ENCODE data around the gene NDUFS7. TPM values are rescaled to one million over a fixed set of nuclear protein-coding genes. Genes with fewer than 3 reads are reported as not detected.

NDUFS7 gene
- total RNA-seq, 1 donor from 2014 or later: 105 TPM

DNA sequence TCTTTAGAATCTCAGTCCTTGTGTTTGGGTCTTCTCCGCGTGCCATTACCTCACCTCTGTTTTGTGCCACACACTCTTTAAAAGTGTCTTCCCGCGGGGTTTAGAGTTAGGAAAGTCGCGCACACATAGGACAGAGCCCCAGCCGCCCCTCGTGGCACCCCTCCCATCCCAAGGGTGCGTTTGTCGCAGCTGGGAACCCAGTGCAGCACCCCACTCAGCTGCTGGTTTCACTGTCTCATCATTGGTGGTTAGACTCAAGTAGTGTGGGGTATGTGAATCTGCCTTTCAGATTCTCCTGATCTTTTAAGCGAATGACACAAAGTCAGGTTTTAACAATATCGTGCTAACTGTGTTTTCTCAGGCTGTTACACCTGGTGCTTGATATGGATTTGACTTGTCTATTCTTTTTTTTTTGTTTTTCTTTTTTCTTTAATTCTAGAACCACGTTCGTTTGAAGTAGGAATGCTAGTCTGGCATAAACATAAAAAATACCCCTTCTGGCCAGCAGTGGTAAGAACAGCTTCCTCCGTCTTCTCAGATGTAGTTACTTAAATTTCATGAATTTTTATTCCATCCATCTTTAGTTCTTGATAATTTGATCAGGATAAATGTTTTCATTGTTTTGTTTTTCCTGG, 19.5 kb upstream of the NDUFS7 start:
- no peak for DNase-seq (ENCODE audit: low spot score)
- ATAC-seq: no peak

DNA sequence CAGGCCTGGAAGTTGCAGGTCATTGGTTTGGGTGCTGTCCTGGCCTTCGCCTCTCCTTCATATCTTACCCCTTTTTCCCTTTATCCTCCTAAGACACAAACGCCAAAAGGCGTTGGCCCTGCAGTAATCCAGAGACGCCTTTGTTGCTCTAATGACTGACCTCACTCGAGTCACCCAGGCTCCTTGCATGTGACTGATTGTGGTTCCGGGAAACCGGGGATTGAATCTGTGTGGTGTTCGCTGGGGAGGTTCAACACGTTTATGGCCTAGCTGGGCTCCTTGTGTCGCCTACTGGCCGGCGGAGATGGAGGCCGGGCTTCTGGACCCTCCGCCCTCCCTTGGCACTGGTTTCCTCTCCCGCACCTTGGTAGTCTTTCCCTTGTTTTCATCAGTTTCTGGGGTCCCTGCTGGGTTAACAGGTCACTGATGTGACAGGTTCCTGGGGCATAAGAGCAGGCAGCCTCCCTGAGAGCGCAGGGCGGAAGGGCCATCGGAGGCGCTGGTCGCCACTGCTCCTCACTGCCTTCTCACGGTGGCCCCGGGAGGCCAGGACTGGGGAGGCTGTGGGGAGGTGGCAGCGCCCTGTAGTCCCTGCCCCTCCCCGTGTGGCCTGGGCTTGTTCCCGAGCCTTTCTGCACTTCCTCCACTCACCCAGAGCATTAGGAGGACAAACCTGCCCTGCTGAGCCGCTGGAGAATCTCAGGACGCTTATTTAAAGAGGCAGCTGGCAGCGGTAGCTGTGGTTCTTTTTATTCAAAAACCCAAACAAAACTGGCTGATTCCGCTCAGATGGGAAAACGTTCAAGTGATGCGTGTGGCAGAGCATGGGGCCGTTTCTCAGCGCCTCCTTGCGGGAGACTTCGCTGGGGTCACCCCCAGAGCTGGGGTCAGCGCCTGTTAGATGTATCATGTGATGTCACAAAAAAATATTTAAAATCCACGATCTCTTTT, 18.1 kb upstream of the NDUFS7 start:
- no peak for DNase-seq (ENCODE audit: low spot score)
- ATAC-seq: no peak

DNA sequence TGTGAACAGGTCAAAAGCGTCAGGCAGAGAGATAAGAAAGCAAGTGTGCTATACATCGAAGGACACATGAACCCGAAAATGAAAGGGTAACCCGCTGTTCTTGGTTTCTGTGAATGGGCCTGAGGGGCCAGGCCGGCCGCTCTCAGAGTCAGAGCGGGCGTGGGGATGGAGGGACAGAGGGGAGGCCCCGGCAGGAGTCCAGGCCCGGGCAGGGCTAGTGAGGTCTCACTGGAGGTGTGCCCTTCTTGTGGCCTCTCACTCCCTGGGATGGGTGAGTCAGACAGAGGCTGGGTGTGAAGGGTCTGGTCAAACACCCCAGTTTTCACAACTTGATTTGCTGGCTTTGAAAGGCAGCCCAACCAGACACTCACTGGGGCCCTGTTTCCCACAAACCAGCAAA, 17.4 kb upstream of the NDUFS7 start:
- DNase-seq (ENCODE audit: low spot score) (no peak), ATAC-seq (no peak)

DNA sequence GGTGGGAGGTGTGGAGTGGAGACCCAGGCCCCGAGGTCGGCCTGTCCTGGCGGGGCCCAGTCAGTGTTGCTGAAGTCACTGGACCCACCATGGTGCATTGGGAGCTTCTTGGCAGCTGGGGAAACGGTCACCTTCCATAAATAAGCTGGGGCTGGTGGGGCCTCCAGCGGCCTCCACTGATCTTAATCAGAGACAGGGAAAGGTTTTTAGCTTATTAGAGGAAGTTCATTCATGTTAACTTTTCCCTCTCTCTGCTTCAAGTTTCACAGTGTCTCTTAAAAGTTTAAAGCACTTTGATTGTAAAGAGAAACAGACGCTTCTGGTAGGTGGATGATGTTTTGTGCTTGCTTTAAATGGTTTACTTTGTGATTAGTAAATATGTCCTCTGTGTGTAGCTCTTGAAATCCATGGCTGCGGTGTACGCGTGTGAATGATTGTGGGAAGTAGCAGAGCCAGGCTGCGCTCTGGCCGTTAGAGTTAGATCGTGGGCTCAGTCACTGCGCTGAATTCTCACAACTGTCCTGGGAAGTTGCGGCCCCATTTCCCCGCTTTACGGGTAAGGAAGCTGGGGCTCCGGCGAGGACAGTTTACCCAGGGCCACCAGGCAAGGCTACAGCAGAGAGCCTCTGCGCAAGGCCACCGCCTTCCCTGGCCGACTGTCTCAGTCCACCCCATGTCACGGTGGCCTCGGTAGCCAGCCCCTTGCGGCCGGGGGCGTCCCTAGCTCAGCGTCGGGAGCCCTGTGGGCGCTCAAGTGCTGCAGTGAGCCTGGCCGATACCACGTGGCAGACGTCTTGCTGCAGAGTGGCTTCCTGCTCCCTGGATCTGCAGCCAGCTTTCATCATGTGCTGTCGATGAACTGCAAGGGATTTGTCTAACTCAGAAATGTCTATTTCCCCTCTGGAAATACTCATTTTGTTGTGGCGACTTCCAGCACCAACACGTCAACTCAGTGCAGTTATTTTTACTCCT, 16.5 kb upstream of the NDUFS7 start:
- DNase-seq (ENCODE audit: low spot score): no peak
- no peak for ATAC-seq

DNA sequence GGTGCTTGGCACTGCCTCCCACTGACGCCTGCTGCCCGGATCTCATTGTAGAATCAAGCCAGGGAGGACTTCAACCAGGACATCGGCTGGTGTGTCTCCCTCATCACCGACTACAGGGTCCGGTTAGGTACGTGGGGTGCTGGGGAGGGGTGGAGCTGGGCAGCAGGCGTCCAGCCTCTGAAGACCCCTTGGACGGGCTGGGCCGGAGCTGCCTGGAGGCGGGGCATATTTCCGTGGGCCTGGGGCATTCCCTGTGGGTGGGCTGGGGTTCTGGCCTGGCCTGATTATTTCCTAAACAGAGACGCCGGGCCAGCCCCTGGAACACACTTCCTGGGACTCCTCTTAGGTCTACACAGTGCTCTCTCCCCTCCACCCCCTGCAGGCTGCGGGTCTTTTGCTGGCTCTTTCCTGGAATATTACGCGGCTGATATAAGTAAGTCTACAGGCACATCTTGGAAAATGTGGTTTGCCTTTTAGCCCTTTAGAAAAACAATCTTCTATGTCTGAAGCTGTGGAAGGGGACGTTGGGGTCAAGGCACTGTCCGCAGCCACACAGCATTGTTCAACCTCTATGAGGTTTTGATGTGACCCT, 14.4 kb upstream of the NDUFS7 start:
- no peak for ATAC-seq
- no peak for DNase-seq (ENCODE audit: low spot score)

DNA sequence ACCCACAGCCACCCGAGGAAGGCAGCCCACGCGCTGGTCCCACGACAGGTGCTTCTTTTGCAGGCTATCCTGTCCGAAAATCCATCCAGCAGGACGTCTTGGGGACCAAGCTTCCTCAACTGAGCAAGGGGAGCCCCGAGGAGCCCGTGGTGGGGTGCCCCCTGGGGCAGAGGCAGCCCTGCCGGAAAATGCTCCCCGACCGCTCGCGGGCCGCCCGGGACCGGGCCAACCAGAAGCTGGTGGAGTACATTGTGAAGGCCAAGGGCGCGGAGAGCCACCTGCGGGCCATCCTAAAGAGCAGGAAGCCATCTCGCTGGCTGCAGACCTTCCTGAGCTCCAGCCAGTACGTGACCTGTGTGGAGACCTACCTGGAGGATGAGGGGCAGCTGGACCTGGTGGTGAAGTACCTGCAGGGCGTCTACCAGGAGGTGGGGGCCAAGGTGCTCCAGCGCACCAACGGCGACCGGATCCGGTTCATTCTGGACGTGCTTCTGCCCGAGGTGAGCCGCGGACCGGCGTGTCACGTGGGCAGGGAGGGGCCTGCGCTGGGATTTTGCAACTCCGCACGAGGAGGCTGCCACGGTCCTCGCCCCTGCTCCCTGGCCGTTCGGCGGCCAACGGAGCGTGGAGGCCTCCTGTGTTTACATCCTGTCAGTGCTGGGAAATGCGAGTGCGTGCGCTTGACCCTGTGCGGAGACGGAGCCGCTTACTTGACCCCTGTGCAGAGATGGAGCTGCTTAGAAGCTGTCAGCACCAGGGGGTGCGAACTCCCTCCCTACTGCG, 12.9 kb upstream of the NDUFS7 start:
- ATAC-seq: peak; percentile 3
- no peak for DNase-seq (ENCODE audit: low spot score)

DNA sequence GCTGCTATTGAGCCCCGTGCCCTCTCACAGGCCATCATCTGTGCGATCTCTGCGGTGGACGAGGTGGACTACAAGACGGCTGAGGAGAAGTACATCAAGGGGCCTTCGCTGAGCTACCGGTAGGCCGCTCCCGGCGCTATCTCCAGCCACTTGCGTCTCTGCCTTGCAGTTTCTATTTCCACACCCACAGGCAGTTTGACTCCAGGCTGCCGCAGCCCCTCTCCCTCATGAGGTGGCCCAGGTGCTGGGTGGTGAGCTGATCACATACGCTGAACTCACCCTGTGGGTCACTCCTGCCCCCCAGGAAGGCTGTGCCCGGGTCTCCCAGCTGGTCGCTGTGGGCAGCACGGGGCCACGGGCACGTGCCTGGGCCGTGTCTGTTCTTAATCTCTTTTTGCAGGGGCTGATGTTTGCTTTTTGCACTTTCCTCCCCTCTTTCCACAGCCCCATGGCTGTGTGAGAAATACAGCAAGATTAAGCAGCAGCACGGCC, 10.6 kb upstream of the NDUFS7 start:
- no peak for DNase-seq (ENCODE audit: low spot score)
- no peak for ATAC-seq

DNA sequence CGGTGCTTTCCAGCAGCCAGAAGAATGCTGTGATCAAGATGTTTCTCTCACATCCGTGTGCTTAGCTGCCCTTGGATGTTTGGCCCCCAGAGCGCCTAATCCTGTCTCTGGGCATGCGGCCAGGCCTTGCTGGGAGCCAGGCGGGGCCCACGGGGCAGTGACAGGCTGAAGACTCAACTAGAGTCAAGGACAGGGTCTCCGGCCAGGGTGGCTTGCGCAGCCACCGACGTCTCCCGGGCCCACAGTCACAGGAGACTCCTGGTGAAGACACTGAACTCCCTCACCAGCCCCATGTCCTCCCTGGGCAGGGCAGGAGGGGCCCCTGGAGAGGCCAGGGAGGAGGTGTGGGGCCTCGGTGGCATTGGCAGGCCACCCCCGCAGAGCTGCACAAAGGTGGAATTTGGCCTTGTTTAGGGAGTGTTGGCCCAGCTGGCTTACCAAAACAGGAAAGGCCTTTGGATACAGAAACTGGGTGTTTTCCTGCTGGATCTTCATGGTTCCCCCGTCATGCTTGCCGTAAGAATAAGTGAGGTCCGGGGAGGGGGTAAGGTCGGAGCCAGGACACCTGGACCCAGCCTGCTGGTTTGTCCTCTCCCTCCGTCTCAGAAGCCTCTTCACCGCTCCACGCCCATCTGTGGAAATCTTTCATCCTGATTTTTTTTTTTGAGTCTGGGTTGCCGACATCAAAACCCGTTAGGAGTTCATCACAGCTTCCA, 10.0 kb upstream of the NDUFS7 start:
- DNase-seq (ENCODE audit: low spot score): peak; percentile 88
- peak; percentile 81 for ATAC-seq

DNA sequence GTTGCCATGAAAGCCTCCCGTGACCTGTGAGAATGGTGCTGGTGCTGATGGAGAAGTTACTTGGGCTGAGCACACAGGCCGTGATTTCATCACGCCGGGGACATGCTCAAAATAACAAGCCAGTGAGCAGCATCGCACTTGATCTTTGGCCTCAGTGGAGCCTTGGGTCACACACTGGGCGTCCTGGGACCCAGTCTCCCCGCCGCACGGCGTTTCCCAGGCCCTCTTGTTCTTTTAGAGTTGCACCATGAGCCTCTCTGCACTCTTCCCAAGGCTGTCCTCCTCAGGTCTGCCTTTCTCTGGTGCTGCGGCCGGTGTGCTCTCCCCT, 9.5 kb upstream of the NDUFS7 start:
- ATAC-seq (peak; percentile 49), DNase-seq (ENCODE audit: low spot score) (no peak)

DNA sequence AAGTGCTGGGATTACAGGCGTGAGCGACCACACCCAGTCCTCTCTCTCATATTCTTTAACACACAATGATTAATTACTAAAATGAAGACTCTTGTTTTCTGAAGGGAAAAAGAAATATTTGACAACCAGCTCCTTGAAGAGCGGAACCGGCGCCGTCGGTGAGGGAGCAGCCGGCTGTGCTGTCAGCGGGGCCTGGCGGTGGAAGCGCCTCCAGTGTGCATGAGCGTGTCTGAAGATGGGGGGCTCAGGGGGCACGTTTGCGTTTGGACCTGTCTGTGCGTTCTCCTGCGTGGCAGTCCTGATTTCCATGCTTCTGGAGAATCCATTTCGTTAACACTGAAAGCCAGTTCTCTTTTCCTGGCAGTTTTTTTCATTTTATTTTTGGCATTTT, 7.3 kb upstream of the NDUFS7 start:
- DNase-seq (ENCODE audit: low spot score) (no peak), ATAC-seq (no peak)

DNA sequence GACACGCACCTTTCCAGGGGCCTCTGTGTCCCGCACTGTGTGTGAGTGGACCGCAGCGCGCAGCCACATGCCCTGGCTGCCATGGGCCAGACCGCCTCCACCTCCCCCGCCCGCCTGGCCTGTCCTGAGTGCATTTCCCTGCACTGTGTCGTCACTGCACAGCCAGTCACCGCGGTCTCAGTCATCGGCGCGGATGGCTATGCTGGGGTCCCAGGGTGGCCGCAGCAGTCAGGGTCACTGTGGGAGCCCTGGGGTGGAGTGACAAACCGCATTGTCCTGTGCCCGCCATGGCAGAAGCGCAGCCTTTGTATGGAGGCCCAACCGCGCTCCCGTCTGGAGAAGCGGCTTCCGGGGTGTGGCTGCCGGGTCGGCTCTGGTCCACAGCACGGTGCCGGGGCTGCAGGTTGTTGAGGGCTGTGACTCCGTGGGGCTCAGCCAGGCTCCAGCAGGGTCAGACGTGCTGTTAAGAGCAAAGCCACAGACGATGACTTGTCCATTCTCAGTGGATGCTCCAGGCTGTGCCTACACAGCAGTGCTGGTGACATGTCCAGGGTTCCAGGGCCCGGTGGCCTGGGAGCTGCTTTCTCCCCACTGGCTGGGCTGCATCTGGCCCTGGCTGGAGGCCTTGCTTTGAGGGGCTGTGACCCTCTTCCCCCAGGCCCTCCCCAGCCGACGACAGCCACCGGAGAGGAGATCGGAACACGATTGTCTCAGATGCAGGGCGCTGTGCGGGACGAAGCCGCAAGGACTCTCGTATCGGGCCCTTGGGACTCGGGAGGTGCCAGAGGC, 6.3 kb upstream of the NDUFS7 start:
- no peak for ATAC-seq
- no peak for DNase-seq (ENCODE audit: low spot score)

DNA sequence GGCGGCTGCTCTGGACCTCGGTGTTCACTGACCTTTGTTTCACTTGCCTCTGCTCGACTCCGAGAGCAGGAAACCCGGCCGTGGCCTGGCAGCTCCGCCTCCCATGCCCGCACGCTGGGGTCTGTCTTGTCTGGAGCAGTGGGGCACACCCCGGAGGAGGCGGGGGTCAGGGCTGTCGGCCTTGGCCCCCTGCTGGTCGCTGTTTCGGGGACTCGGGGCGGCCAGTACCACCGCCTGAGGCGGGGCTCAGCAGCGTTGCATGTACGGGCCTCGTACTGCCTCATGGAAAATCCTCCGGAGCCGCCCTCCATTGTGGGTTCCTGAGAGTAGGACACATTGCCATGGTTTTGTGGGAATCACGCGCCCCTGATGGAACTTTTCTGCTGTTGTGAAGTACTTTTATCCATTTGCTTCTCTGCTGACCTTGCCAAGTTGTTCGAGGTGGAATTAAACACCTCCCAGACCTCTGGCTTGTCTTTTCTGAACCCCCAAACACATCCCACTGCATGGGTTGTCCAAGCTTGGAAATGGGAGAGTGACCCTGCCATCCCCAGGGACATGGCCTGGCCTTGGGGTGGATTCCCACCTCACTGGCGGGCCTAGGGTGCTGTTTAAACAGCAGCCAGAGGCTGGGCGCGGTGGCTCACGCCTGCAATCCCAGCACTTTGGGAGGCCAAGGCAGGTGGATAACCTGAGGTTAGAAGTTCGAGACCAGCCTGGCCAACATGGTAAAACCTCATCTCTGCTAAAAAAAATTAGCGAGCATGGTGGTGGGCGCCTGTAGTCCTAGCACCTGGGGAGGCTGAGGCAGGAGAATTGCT, 5.5 kb upstream of the NDUFS7 start:
- no peak for DNase-seq (ENCODE audit: low spot score)
- ATAC-seq: no peak

DNA sequence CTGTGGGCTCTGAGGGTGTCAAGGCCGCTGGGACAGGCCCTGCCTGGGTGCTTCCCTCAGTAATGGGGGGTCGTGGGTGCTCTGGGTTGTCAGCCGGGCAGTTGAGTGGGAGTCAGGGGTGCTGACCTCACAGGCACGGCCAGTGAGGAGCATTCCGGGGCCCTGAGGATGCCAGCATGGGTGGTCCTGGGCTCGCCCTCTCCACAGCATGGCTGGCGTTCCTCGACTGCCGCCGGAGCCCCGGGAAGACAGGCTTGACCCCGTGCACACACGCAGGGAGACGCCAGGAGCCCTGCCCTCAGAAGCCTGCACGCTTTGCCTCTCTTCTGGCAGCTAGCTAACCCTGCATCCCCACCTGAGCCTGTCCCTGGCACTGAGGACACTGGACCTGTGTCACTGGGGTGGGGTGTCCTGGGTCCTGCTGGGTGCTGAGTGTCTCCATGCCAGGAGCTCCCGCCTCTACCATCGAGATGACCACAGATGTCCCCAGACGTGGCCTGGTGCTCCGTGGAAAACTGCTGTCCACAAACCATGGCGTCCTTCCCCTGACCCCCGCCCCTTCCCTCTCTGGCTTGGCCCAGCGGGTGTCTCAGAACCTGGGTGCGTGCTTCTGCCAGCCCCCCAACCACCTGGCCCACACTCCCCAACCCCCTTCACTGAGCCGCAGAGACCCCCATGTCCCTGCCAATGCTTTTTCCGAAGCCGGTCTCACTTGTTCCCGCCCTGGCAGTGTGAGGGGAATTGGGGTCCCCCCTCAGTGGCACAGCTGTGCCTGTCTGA, 4.4 kb upstream of the NDUFS7 start:
- ATAC-seq (no peak), DNase-seq (ENCODE audit: low spot score) (no peak)

DNA sequence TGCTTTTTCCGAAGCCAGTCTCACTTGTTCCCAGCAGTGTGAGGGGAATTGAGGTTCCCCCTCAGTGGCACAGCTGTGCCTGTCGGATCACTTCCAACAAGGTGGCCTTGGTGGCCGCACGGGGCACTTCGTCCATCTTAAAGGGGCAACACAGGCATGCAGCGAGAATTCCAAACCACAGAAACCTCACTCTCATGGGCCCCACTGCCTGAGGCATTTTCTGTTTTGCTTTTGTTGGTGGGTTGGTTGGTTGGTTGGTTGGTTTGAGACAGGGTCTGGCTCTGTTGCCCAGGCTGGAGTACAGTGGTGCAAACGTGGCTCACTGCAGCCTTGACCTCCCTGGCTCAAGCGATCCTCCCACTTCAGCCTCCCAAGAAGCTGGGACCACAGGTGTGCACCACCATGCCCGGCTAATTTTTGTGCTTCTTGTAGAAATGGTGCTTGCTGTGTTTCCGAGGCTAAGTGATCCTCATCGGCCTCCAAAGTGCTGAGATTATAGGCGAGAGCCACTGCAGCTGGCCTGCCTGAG, 3.7 kb upstream of the NDUFS7 start:
- DNase-seq (ENCODE audit: low spot score) (no peak), ATAC-seq (no peak)

DNA sequence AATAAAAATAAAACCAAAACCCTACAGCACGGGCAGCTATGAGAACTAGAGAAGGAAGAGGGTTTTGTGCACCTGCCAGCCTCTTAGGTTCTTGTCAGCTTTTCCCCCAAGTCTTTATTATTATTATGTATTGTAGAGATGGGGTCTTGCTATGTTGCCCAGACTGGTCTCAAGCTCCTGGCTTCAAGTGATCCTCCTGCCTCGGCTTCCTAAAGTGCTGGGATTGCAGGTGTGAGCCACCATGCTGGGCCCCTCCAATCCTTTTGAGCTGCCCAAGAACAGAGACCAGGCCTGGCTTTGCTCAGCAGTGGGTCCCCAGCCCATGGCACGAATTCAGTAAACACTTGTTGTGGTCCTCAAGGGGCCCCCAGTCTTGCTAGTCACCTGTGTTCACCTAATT, 1.5 kb upstream of the NDUFS7 start:
- ATAC-seq (no peak), DNase-seq (ENCODE audit: low spot score) (no peak)

DNA sequence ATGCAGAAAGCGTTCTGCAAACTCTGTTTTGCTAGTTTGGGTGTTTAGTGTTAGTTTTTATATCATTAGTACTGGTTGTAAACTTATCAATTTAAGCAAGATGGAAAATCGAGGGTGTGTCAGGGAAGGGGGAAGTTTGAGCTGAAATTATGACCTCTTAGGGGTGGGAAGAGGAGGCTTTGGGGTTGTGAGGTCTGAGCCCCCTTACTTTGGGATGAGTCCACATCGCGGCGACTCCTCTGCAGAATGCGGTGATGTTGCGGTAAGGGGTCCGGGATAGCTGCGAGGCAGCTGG, 743 bp upstream of the NDUFS7 start:
- DNase-seq (ENCODE audit: low spot score): no peak
- no peak for ATAC-seq

DNA sequence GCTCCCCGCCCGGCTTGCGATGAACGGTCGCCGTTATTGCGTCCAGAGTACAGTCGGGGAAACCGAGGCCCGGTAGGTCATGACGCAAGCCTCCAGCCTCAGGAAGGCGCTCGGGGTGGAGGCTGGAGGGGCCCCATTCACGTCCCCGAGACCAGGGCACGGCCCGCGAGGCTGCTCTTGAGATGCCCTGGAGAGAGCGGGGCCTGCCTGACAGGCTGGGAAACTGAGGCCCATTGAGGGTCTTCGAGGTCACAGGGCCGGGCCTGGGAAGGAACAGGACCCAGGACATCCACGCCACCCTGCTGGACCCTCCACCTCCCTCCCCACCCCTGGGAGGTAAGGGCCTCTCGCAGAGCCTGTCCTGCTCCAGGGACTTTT, 367 bp downstream of the NDUFS7 start:
- DNase-seq (ENCODE audit: low spot score): no peak
- peak; percentile 2 for ATAC-seq
